Endometrial microvascular endothelial cells (primary cell): ENCODE data around the gene IFIH1. TPM values are rescaled to one million over a fixed set of nuclear protein-coding genes. Genes with fewer than 3 reads are reported as not detected.

Experiments
- in situ Hi-C: cut with HindIII; loops from 2 replicates; pipeline ENCODE4 v1.10.0; 2017; ENCODE audit warnings: low sequenced_read_pairs, low pct_unique_long_range_greater_than_20kb; ENCODE audit errors: inconsistent ontology term
- total RNA-seq: library from RNA; depleted of rRNA; stranded (reverse); fragments of >200 nt; gene quantifications from one replicate; pipeline ENCODE4 v1.2.3, GENCODE V29; 2015; ENCODE audit errors: inconsistent ontology term

IFIH1 gene
- total RNA-seq, 1 donor from 2014 or later = 24.3 TPM

DNA sequence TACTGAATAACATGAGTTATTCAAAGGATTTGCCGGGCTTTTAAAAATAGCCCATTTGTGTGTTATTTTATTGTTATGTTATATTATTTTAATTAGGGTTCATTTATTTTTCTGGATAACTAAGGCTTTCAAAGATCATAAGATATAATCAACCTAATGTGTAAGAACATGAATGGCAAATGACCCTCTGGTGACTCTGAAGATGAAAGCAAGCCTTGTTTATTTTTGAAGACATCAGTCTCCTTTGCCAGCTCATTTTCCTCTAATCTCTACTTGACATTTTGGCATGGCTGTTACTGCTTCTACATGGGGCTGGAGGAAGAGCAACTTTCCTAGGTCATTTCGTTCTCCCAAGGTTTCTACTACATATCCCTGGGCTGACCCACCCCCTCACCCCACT, 85.8 kb downstream of the IFIH1 start:
- in situ Hi-C loops = no loop called here

DNA sequence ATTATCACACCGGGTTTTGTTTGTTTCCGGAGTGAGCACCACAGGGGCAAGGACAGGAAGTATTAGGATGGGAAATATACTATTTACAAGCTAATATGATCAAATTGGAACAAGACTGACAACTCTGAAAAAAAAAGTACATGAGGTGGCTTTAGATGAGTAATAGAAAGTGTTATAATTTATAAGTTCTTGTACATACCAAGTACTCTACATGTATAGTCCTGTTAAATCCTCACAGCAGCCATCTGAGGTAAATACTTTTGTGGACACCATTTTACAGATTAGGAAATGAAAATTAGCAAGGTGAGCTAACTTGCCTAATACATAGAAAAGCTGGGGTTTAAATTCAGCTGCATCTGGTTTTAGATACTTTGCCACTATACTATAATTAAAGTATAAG, 86.5 kb downstream of the IFIH1 start:
- in situ Hi-C loops = no loop called here

DNA sequence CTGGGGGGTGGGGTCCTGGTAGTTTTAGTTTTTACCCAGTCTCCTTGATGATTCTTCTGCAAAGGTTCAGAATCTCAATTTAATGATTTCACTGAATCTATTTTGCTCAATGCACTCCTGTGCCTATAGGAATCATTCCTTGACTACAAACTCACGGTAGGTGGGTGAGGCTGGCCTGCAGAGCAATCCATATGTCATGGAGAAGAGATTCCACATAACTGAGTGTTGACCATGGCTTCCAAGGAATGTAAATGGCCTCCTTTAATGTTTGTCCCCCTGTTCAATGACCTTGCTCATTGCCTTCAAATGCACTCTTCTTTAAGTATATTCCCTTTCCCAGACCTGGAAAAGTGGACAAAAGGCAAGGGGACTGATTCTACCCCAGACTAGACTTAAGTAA, 87.7 kb downstream of the IFIH1 start:
- in situ Hi-C loops = no loop called here

DNA sequence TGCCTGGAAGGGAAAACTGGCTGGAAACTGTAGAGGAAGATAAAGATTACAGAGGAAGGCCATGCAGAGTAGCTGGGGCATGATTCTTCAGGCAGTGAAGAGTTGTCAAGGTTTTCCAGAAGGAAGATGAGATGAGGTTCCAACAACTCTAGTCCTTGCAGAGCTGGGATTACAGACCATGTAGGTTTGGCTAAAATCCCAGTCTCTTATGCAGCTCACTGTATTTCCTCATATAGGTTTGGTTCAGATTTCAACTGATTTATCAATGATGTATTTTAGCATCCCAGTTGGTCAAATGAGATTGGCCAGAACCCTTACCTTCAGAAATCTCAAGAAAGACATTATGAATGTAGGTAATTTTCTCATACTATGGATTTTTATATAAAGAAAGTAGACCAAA, 91.6 kb downstream of the IFIH1 start:
- in situ Hi-C loops = no loop called here

DNA sequence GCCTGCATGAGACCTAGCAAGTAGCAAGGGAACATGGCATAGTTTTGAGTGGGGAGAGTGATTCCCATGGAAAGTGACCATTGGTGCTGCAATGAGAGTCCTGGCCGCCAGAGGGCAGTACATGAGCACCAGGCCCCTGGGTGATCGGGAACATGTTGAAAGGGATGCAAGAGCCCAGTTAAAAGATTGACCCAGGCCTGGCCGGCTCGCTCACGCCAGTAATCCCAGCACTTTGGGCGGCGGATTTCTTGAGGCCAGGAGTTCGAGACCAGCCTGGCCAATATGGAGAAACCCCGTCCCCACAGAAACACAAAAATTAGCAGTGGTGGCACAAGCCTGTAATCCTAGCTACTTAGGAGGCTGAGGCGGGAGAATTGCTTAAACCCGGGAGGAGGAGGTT, 97.4 kb downstream of the IFIH1 start:
- in situ Hi-C loops = no loop called here

DNA sequence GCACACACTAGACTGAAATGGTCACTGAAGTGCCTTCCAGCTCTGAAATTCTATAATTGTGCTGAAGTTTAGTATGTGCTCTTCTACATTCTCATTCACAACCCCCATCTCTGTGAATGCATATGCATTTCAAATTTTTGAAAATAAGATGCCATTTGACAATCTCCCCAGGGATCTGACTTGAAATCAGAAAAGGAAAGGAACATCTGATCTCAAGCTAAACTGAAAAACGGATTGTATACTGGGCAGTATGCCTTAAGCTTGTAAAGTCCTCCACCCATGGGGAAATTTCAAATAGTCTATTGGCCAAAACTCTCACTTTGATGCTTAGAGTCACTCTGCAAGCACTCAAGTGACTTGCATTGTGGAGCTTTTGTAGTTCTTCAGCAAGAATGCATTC, 98.1 kb downstream of the IFIH1 start:
- in situ Hi-C loops = no loop called here

DNA sequence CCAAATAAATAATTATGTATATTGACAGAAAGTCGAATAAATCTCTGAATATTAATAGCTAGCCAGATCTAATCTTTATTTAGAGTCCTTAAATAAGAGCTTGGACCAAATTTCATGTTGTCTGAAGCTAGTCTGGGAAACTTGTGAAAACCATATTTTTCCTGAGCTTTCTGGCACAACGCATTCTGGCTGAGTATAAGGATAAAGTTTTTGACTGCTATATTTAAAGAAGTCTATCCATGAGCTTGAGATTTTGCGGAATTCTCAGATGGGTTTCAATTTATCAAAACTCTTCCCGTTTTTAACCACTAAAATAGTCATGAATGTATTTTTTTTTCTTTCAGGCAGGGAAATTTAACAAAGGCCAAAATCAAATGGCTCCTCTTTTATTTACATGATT, 99.1 kb downstream of the IFIH1 start:
- in situ Hi-C loops = no loop called here

DNA sequence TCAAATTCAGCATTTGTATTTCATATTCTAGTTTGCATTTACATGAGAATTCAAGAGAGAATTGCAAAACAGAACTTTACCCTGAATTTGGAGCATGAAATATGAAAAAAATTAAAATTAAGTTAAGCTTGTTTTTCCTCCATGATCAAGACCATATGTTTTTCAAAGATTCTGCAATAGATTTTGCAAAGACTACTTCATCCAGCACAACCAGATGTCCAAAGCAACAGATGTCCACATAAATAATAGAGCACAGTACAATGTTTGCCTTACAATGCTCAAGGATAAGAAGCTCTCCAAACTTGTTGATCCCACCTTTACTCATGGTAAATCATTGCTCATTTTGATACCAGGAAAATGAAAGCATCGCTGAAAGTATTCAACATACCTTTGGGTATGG, 100.9 kb downstream of the IFIH1 start:
- in situ Hi-C loops = no loop called here

Other genes starting within 250 kb of the IFIH1 start
- gene DPP4, start 244.5 kb downstream of the IFIH1 start, total RNA-seq = 99.1 TPM
- gene GCG, start 166.4 kb downstream of the IFIH1 start, total RNA-seq = not detected
- 30.1 TPM for gene FAP, start 75.2 kb downstream of the IFIH1 start, total RNA-seq
- gene GCA, start 25.4 kb upstream of the IFIH1 start, total RNA-seq = 9.8 TPM